Left lung (tissue), 10 donors: ENCODE results near the gene SPG7. TPM values are rescaled to one million over a fixed set of nuclear protein-coding genes. Genes with fewer than 3 reads are reported as not detected.
A peak's percentile ranks its signal among the peaks of the same experiment; 100 is the strongest.

Experiments used
- ATAC-seq: fragments of 200-7000 bp; cut with Tn5 transposase; one replicate; pipeline ENCODE4 v1.9.1; 2020; ENCODE audit warnings: moderate library complexity
- DNase-seq, 4 donors: peaks; one replicate each; pipeline ENCODE4 v3.0.0-alpha.2; 2013 to 2020
- H3K27ac ChIP-seq, 2 donors: fragments of 200-600 bp; sonication (generic) in 1 of 2; one replicate each; pipeline versions ENCODE4 v1.5.0 to v1.8.0; 2020 to 2021
- H3K27me3 ChIP-seq, 2 donors: fragments of 200-600 bp; sonication (generic) in 1 of 2; one replicate each; pipeline versions ENCODE4 v1.5.0 to v1.8.0; 2020 to 2021
- H3K36me3 ChIP-seq, 2 donors: fragments of 200-600 bp; sonication (generic) in 1 of 2; one replicate each; pipeline versions ENCODE4 v1.5.0 to v1.8.0; 2020 to 2021
- H3K4me1 ChIP-seq, 2 donors: fragments of 200-600 bp; one replicate each; pipeline ENCODE4 v1.8.0; 2021
- H3K4me3 ChIP-seq, 2 donors: fragments of 200-600 bp; sonication (generic) in 1 of 2; one replicate each; pipeline versions ENCODE4 v1.5.0 to v1.8.0; 2020 to 2021; ENCODE audit warnings: mild to moderate bottlenecking in 1 of 2
- H3K9me3 ChIP-seq, 2 donors: fragments of 200-600 bp; sonication (generic) in 1 of 2; one replicate each; pipeline versions ENCODE4 v1.5.0 to v1.8.0; 2020 to 2021
- intact Hi-C, 2 donors: fragments of 100-400 bp; cut with DNase I; formaldehyde crosslinking; loops; one replicate each; pipeline versions ENCODE4 v1.11.2 to v1.14.2; 2022
- polyA plus RNA-seq, 6 donors: library from polyadenylated mRNA; unstranded; fragments of 120-200 nt; gene quantifications; one replicate each; pipeline ENCODE4 v1.2.1, GENCODE V29; 2013; ENCODE audit not compliant: insufficient read length in 6 of 6
- total RNA-seq, 2 donors: library from RNA; stranded (reverse); fragmentation: NEBNext Ultra II Directional; extraction: Animal tissue kit (Norgen Biotek cat#: 25700); gene quantifications; one replicate each; pipeline ENCODE4 v1.2.1, GENCODE V29; 2021
- TF ChIP-seq, protein P1 (sequence below), 2 donors: fragments of 200-600 bp; sonication (generic) in 1 of 2; IDR thresholded peaks; one replicate each; pipeline versions ENCODE4 v1.5.0 to v1.8.0; 2021; ENCODE audit warnings: antibody characterized with exemption in 2 of 2
- donor health status: DM: no; HTN: yes; CAD: no.
- donor health status: DM: no; HTN: no; CAD: no.

The SPG7 gene
- total and polyA plus RNA-seq, 8 donors, result 79.3 to 148 (median 121) TPM

DNA sequence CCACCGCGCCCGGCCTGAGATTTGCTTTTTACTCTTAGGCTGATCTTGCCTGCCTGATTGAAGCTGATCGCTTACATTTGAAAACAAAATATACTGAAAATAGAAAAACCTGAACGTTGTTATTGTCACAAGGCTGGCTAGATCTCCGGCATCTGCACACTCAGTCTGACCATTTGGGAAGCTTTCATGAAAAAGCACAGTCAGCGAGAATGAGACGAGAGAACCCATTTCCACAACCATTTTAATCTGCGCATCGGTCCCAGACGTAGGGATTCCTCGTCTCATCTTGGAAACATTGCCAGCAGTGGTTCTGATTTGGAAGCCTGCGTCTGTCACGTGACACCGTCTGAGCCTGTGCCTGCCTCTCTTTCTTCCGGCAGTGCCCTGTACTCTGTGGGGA is 20.9 kb downstream of the SPG7 start:
- no peak for ATAC-seq
- Histone ChIP-seq H3K27me3 (no peaks in the 10 kb centered on the region), H3K9me3 (no peaks in the 10 kb centered on the region), H3K4me1 (peaks cover 0 to 15% of the 10 kb centered on the region in 2 donors), H3K36me3 (peaks cover 0 to 100% of the 10 kb centered on the region in 2 donors), H3K4me3 (no peak overlapping the region), H3K27ac (no peak overlapping the region)
- no peak for DNase-seq
- TF ChIP-seq, protein P1, sequence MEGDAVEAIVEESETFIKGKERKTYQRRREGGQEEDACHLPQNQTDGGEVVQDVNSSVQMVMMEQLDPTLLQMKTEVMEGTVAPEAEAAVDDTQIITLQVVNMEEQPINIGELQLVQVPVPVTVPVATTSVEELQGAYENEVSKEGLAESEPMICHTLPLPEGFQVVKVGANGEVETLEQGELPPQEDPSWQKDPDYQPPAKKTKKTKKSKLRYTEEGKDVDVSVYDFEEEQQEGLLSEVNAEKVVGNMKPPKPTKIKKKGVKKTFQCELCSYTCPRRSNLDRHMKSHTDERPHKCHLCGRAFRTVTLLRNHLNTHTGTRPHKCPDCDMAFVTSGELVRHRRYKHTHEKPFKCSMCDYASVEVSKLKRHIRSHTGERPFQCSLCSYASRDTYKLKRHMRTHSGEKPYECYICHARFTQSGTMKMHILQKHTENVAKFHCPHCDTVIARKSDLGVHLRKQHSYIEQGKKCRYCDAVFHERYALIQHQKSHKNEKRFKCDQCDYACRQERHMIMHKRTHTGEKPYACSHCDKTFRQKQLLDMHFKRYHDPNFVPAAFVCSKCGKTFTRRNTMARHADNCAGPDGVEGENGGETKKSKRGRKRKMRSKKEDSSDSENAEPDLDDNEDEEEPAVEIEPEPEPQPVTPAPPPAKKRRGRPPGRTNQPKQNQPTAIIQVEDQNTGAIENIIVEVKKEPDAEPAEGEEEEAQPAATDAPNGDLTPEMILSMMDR (IDR thresholded peaks at IDR 0.05), result no peak
- intact Hi-C loops, result no loop called here

DNA sequence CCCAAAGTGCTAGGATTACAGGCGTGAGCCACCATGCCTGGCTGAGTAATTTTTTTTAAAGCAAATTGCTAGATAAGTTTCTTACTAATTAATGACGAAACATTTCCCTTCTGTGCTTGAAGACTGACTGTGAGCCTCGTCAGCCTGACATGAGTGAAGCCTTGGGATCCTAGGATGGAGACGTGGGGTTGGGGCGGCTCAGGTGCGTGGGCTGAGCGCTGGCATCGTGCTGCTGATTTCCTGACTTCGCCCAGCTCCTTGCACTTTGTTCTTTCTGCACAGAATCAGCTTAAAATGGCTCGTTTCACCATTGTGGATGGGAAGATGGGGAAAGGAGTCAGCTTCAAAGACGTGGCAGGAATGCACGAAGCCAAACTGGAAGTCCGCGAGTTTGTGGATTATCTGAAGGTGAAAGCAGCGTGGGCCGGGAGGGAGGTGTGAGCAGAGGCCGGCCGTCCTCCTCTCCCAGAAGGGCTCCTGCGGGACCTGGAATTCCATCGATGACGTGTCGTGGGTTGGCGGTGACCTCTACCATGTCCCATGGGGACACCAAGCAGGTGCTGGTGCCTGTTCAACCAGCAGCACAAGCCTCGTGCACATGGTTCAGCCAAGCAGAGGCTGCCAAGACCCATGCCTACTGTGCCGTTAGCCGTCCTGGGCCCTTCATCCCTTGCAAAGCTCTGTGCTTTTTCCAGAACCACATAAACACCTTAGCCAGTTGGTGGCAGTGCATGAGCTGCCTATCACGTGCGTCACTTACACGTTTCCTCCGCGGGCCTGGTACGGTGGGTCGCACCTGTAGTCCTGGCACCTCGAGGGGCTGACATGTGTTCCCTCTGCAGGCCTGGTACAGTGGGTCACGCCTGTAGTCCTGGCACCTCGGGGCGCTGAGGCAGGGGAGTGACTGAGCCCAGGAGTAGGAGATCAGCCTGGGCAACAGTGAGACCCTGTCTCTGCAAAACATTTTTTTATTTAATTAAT is 22.5 kb downstream of the SPG7 start:
- peaks cover 0 to 100% of the 10 kb centered on the region in 2 donors for H3K36me3 ChIP-seq

DNA sequence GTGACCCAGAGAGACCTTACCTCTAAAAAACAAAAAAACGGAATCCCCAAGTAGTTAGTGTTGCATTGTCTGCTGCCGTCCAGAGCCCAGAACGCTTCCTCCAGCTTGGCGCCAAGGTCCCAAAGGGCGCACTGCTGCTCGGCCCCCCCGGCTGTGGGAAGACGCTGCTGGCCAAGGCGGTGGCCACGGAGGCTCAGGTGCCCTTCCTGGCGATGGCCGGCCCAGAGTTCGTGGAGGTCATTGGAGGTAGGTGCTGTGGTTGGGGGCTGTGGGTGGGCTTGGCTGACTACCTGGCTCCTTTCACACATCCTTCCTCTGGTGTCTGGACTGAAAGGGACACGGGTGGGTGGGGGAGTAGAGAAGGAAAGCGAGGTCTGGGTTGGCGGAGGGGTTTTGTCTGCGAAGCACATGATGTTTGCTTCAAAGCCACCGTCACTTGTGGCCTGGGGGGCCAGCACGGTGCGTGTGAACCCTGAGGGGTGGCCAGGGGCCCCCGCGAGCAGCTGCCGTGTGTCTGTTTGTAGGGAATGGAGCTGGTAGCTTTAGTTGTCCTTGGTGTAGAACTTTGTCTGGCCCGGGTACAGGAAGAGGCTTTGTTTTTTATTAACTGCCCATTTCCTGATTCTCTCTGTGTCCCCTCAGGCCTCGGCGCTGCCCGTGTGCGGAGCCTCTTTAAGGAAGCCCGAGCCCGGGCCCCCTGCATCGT is 23.8 kb downstream of the SPG7 start:
- TF ChIP-seq, protein P1 (IDR thresholded peaks at IDR 0.05), result no peak
- intact Hi-C loops, result no loop called here
- Histone ChIP-seq H3K36me3 (peaks cover 0 to 93% of the 10 kb centered on the region in 2 donors), H3K27me3 (no peaks in the 10 kb centered on the region), H3K4me1 (peaks cover 0 to 20% of the 10 kb centered on the region in 2 donors), H3K9me3 (no peaks in the 10 kb centered on the region), H3K4me3 (no peak overlapping the region), H3K27ac (peak overlapping the region in 1 of 2 donors; percentile 86)
- ATAC-seq, result no peak
- DNase-seq, result no peak

More for the DNA sequence above, 22.5 kb downstream of the SPG7 start:
- intact Hi-C loops, result no loop called here
- H3K4me1 ChIP-seq, result peaks cover 0 to 20% of the 10 kb centered on the region in 2 donors
- TF ChIP-seq, protein P1 (IDR thresholded peaks at IDR 0.05), result no peak
- H3K4me3 ChIP-seq, result no peak overlapping the region
- DNase-seq (no peak), ATAC-seq (no peak)
- H3K27ac ChIP-seq, result no peak overlapping the region
- H3K27me3 ChIP-seq, result no peaks in the 10 kb centered on the region
- no peaks in the 10 kb centered on the region for H3K9me3 ChIP-seq

DNA sequence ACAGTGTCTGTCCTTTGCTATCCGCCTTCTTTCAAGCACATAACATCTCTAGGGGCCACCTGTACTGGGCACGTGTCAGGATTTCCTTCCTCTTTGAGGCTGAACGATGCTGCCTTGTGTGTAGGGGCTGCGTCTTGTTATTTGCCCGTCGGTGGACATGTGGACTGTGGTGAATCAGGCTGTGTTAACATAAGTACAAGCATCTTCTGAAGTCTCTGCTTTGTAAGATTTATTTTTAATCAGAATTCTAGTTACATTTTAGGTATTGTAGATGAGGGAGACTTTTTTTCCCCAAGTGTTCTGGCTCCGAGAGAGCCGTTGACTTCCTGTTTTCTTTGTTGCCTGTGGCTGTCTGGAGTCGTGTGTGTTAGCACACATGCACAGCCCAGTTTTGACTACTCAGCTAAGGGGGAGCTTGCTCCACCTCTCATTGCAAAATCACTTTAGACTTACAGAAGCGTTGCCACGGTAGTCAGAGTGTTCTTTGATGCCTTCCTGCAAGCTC is 26.1 kb downstream of the SPG7 start:
- intact Hi-C loops, result no loop called here
- TF ChIP-seq, protein P1 (IDR thresholded peaks at IDR 0.05), result no peak
- no peak overlapping the region for H3K4me3 ChIP-seq
- H3K27me3 ChIP-seq, result no peaks in the 10 kb centered on the region
- peaks cover 0 to 20% of the 10 kb centered on the region in 2 donors for H3K4me1 ChIP-seq
- peak overlapping the region; percentile 48 to 86 for H3K27ac ChIP-seq
- peak in 2 of 4 donors; percentile 22 to 64 for DNase-seq
- peaks cover 0 to 92% of the 10 kb centered on the region in 2 donors for H3K36me3 ChIP-seq
- peak; percentile 81 for ATAC-seq
- H3K9me3 ChIP-seq, result no peaks in the 10 kb centered on the region
